OCI-LY7 (cell line): ENCODE results near the gene CNR2. TPM values are rescaled to one million over a fixed set of nuclear protein-coding genes. Genes with fewer than 3 reads are reported as not detected.
A peak's percentile ranks its signal among the peaks of the same experiment; 100 is the strongest.

Source experiments
- BruUV-seq: library from RNA; stranded (reverse); fragments of 400-500 nt; replicated peaks from 2 replicates; lab custom pipeline; 2021; lab: Mats Ljungman, UMichigan
- CTCF ChIA-PET: fragments of 300-600 bp; sonication (Branson Sonifier 250); formaldehyde crosslinking; loops from one replicate; lab custom pipeline; 2022; ENCODE audit warnings: antibody characterized with exemption; ENCODE audit not compliant: unreplicated experiment; lab: Charles Lee
- POLR2A ChIA-PET: fragments of 300-600 bp; sonication (Branson Sonifier 250); formaldehyde crosslinking; loops from one replicate; lab custom pipeline; 2022; ENCODE audit warnings: antibody characterized with exemption; lab: Charles Lee
- DNase-seq: peaks from one replicate; pipeline ENCODE4 v3.0.0-alpha.2; 2015; ENCODE audit warnings: low spot score
- H2AFZ ChIP-seq: fragments of 200-600 bp; sonication (generic), shearing (Covaris generic); 2 replicates; pipeline ENCODE4 v1.6.1; 2014; ENCODE audit warnings: mild to moderate bottlenecking, antibody characterized with exemption, low read length, moderate library complexity
- H3K27ac ChIP-seq: fragments of 200-600 bp; sonication (generic); 2 replicates; pipeline ENCODE4 v1.5.1; 2014; ENCODE audit warnings: mixed run types, low read depth, mild to moderate bottlenecking, moderate library complexity, low read length, inconsistent platforms; ENCODE audit not compliant: poor library complexity, severe bottlenecking
- H3K36me3 ChIP-seq: fragments of 200-600 bp; sonication (generic); 2 replicates; pipeline ENCODE4 v1.6.1; 2014; ENCODE audit warnings: mild to moderate bottlenecking, antibody characterized with exemption, low read length, moderate library complexity, mixed read lengths; ENCODE audit not compliant: insufficient read depth
- H3K4me1 ChIP-seq: fragments of 200-600 bp; sonication (generic); 2 replicates; pipeline ENCODE4 v1.5.1; 2014; ENCODE audit warnings: mild to moderate bottlenecking, low read length; ENCODE audit not compliant: insufficient read depth, poor library complexity, severe bottlenecking
- H3K4me2 ChIP-seq: fragments of 200-600 bp; sonication (generic); 2 replicates; pipeline ENCODE4 v1.6.1; 2014; ENCODE audit warnings: mild to moderate bottlenecking, low read length
- H3K4me3 ChIP-seq: fragments of 200-600 bp; sonication (generic); 2 replicates; pipeline ENCODE4 v1.5.1; 2014; ENCODE audit warnings: mild to moderate bottlenecking, low read depth, low read length; ENCODE audit not compliant: poor library complexity, severe bottlenecking
- H3K79me2 ChIP-seq: fragments of 200-600 bp; sonication (generic); 2 replicates; pipeline ENCODE4 v1.6.1; 2016; ENCODE audit warnings: low read depth, mild to moderate bottlenecking, low read length, moderate library complexity, mixed read lengths; ENCODE audit not compliant: insufficient read depth
- H3K9me2 ChIP-seq: fragments of 200-600 bp; sonication (generic); 2 replicates; pipeline ENCODE4 v1.6.1; 2016; ENCODE audit warnings: mild to moderate bottlenecking, low read length, mixed read lengths; ENCODE audit not compliant: insufficient read depth
- H3K9me3 ChIP-seq: fragments of 200-600 bp; sonication (generic); 2 replicates; pipeline ENCODE4 v1.6.1; 2014; ENCODE audit warnings: mild to moderate bottlenecking, mixed run types, low read length, mixed read lengths
- H4K20me1 ChIP-seq: fragments of 200-600 bp; sonication (generic); 2 replicates; pipeline ENCODE4 v1.6.1; 2014; ENCODE audit warnings: mild to moderate bottlenecking, antibody characterized with exemption, low read length, moderate library complexity, mixed read lengths; ENCODE audit not compliant: insufficient read depth
- EZH2phosphoT487 ChIP-seq: fragments of 200-600 bp; sonication (generic); IDR thresholded peaks from 2 replicates; pipeline ENCODE4 v1.6.1; 2018; ENCODE audit warnings: low read depth, borderline replicate concordance, mild to moderate bottlenecking, mixed run types, antibody characterized with exemption, low read length, moderate library complexity, mixed read lengths
- intact Hi-C: fragments of 100-400 bp; cut with micrococcal nuclease; formaldehyde crosslinking; loops from one replicate; pipeline ENCODE4 v1.10.0; 2022; ENCODE audit not compliant: unreplicated experiment
- total RNA-seq, 2 experiments: library from RNA; depleted of rRNA in 1 of 2; stranded (reverse); fragments of >200 nt in 1 of 2; shearing (Covaris generic) in 1 of 2; gene quantifications; 2 replicates each; pipeline ENCODE4 v1.2.3, GENCODE V29; 2014 to 2022
- TF ChIP-seq, protein P1 (sequence below): fragments of 200-600 bp; sonication (generic); conservative IDR thresholded peaks from 2 replicates; pipeline ENCODE4 v1.5.1; 2014; ENCODE audit warnings: mild to moderate bottlenecking, antibody characterized with exemption, low read length, moderate library complexity, mixed read lengths

CNR2 gene
- total RNA-seq, 2 experiments from 2014 or later = 14.1 to 17.0 TPM

GRCh38 chr1:23825762-23826522 is 87.2 kb downstream of the CNR2 start:
- TF ChIP-seq, protein P1, sequence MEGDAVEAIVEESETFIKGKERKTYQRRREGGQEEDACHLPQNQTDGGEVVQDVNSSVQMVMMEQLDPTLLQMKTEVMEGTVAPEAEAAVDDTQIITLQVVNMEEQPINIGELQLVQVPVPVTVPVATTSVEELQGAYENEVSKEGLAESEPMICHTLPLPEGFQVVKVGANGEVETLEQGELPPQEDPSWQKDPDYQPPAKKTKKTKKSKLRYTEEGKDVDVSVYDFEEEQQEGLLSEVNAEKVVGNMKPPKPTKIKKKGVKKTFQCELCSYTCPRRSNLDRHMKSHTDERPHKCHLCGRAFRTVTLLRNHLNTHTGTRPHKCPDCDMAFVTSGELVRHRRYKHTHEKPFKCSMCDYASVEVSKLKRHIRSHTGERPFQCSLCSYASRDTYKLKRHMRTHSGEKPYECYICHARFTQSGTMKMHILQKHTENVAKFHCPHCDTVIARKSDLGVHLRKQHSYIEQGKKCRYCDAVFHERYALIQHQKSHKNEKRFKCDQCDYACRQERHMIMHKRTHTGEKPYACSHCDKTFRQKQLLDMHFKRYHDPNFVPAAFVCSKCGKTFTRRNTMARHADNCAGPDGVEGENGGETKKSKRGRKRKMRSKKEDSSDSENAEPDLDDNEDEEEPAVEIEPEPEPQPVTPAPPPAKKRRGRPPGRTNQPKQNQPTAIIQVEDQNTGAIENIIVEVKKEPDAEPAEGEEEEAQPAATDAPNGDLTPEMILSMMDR = no peak
- no peak for TF ChIP-seq EZH2phosphoT487
- Histone ChIP-seq H3K4me2 (peak overlapping the region; percentile 82), H3K9me3 (no peaks in the 10 kb centered on the region), H3K4me3 (peak overlapping the region; percentile 86), H2AFZ (peak overlapping the region; percentile 91), H3K9me2 (no peaks in the 10 kb centered on the region), H3K36me3 (no peaks in the 10 kb centered on the region), H3K79me2 (no peaks in the 10 kb centered on the region), H3K4me1 (peaks cover 16% of the 10 kb centered on the region), H4K20me1 (no peaks in the 10 kb centered on the region), H3K27ac (peak overlapping the region; percentile 25)
- ChIA-PET CTCF (interaction anchor here (0.6 kb wide), 1 partner anchor 1416 kb away, joined by 9 read pairs; no protein-coding TSS in a partner anchor), POLR2A (interaction anchor here (0.6 to 1.5 kb wide), 6 partner anchors 13 to 181 kb away, joined by 3 to 6 read pairs (median 4); no protein-coding TSS in a partner anchor)
- intact Hi-C loops = no loop called here
- DNase-seq = no peak
- BruUV-seq = TSS peak; percentile 94

DNA sequence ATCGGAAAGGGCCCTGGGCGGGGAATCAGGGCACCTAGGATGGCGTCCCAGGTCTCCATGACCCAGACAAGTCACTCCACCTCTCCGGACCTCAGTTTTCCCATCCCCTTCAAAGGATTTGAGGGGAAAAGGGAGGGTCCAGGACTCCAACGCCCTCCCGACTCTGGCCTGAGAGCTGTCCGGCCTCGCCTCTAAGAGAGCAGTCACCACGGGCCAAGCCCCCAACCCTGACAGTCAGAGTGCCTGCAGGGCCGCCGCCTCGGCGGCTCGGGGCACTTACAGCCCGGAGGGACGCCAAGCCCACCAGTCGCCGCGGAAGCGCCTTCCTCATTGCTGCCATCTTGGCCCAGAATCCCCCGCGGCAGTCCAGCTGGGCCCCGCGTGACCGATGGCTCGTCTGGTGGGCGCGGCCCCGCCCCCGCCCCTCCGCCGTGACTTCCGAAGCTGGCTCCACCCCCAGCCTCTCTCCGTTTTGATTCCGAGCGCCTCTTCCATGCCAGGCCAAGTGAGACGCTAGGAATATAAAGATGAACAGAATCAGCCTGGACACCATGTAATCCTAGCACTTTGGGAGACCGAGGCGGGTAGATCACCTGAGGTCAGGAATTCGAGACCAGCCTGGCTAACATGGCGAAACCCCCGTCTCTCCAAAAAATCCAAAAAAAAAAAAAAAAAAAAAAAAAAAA is 87.9 kb downstream of the CNR2 start, which contains the start of gene HMGCL:
Gene HMGCL, minus strand, starts transcription at position 354 of the 686 bp plus-strand sequence. Its CDS starts 14 bp downstream, at position 340.
- Histone ChIP-seq H3K9me2 (no peaks in the 10 kb centered on the region), H3K9me3 (no peaks in the 10 kb centered on the region), H2AFZ (peak within 1 kb of the TSS; percentile 91), H3K27ac (peak within 1 kb of the TSS; percentile 25), H3K79me2 (no peaks in the 10 kb centered on the region), H3K4me3 (peak within 1 kb of the TSS; percentile 86), H4K20me1 (no peaks in the 10 kb centered on the region), H3K36me3 (no peaks in the 10 kb centered on the region), H3K4me2 (peak within 1 kb of the TSS; percentile 82), H3K4me1 (peaks cover 16% of the 10 kb centered on the region)
- ChIA-PET CTCF (interaction anchor here (0.6 to 1.7 kb wide), 2 partner anchors 14 to 1415 kb away, joined by 5 to 9 read pairs; no protein-coding TSS in a partner anchor), POLR2A (interaction anchor here (0.5 to 1.5 kb wide), 7 partner anchors 12 to 180 kb away, joined by 3 to 6 read pairs (median 3); no protein-coding TSS in a partner anchor)
- intact Hi-C loops = no loop called here
- TF ChIP-seq EZH2phosphoT487 = no peak
- TF ChIP-seq, protein P1 = no peak
- DNase-seq = peak; percentile 87
- no TSS peak for BruUV-seq
